Smooth muscle cell (in vitro differentiated cells): ENCODE measurements around the gene ZDHHC11. TPM values are rescaled to one million over a fixed set of nuclear protein-coding genes. Genes with fewer than 3 reads are reported as not detected.

Experiments used
- DNase-seq: peaks from one replicate; lab custom pipeline; 2025; ENCODE audit not compliant: unreplicated experiment; lab: John Stamatoyannopoulos, UW
- H2AFZ ChIP-seq: fragments of 200-600 bp; sonication (generic); 2 replicates; pipeline ENCODE4 v1.6.0; 2016; ENCODE audit warnings: antibody characterized with exemption, low read depth, mild to moderate bottlenecking
- H3F3A ChIP-seq: fragments of 200-600 bp; sonication (generic); 2 replicates; pipeline ENCODE4 v1.6.0; 2017; ENCODE audit warnings: antibody characterized with exemption, low read depth
- H3K27ac ChIP-seq: fragments of 200-600 bp; sonication (generic); 2 replicates; pipeline ENCODE4 v1.5.1; 2016; ENCODE audit warnings: low read depth, mild to moderate bottlenecking
- H3K27me3 ChIP-seq: fragments of 200-600 bp; sonication (generic); 2 replicates; pipeline ENCODE4 v1.6.1; 2016; ENCODE audit warnings: low read depth, mild to moderate bottlenecking
- H3K36me3 ChIP-seq: fragments of 200-600 bp; sonication (generic); 2 replicates; pipeline ENCODE4 v1.5.1; 2016; ENCODE audit warnings: low read depth
- H3K4me1 ChIP-seq: fragments of 200-600 bp; sonication (generic); 2 replicates; pipeline ENCODE4 v1.5.1; 2016; ENCODE audit warnings: low read depth
- H3K4me2 ChIP-seq: fragments of 200-600 bp; sonication (generic); 2 replicates; pipeline ENCODE4 v1.6.0; 2016; ENCODE audit warnings: mild to moderate bottlenecking
- H3K4me3 ChIP-seq: fragments of 200-600 bp; sonication (generic); 2 replicates; pipeline ENCODE4 v1.5.1; 2016; ENCODE audit warnings: mild to moderate bottlenecking
- H3K79me2 ChIP-seq: fragments of 200-600 bp; sonication (generic); 2 replicates; pipeline ENCODE4 v1.6.0; 2016; ENCODE audit warnings: low read depth, mild to moderate bottlenecking
- H3K9ac ChIP-seq: fragments of 200-600 bp; sonication (generic); 2 replicates; pipeline ENCODE4 v1.6.0; 2016; ENCODE audit warnings: low read depth
- H3K9me3 ChIP-seq: fragments of 200-600 bp; sonication (generic); replicated peaks from 2 replicates; pipeline ENCODE4 v1.5.1; 2016; ENCODE audit warnings: low read depth
- H4K20me1 ChIP-seq: fragments of 200-600 bp; sonication (generic); 2 replicates; pipeline ENCODE4 v1.6.0; 2016; ENCODE audit warnings: low read depth
- WGBS: methylation state at CpG from one replicate; pipeline ENCODE4 v1.1.7; 2016; ENCODE audit warnings: low lambda C conversion rate; 5-methylcytosine and 5-hydroxymethylcytosine counted together
- polyA plus RNA-seq: library from polyadenylated mRNA; unstranded; fragments of >200 nt; fragmentation: Nextera tagmentation; extraction: Ambion mirVana; gene quantifications from 2 replicates; pipeline ENCODE4 v1.2.1, GENCODE V29; 2016
- total RNA-seq: library from RNA; depleted of rRNA; stranded (reverse); fragments of >200 nt; gene quantifications from 2 replicates; pipeline ENCODE4 v1.2.3, GENCODE V29; 2014
- TF ChIP-seq, protein P1 (sequence below): fragments of 200-600 bp; sonication (generic); IDR thresholded peaks from 2 replicates; pipeline ENCODE4 v1.5.1; 2017; ENCODE audit warnings: borderline replicate concordance, mild to moderate bottlenecking, antibody characterized with exemption; ENCODE audit not compliant: insufficient read depth, poor library complexity, severe bottlenecking

ZDHHC11 gene
- total and polyA plus RNA-seq, 2 experiments from 2014 or later = 1.7 to 4.8 TPM

DNA sequence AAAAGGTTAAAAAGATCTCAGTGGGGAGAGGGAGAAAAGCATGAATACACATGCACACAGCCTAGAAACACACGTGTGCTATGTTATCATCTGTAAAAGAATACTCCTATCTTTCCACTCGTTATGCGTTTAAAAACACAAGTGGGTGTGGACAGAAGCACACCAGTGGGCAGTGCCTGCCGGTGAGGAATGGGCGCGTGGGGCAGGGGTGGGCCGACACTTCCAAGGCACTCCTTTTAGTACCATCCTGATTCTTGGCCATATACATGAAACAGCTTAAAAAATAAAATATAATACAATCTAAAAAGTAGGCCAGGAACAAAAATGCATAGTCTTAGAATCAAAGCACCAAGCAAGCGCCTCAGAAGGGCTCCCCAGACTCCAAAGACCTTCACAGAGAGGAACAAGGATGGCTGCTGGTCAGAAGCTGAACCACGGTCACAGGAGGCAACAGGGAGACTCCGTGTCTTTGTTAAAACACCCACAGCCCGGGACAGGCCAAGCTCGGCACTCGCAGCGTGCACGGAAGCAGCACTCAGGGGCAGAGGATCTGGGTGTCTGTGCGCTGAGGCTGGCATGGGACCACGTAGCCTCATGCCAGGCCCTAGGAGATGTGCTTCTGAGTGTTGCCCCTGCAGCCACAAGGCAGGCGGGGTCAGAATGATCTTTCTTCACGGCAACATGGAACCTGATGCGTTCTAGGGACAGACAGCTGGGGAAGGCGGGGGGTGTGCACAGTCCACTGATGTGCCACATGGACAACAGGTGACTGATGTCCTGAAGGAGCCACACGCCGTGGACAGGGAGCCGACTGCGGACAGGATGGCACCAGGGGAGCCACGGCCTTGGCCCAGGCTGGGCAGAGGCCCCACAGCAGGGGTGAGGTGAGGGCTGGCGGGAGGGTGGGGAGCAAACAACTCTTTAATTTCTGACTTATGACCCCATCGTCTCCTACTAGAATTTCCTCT, 25.9 kb upstream of the ZDHHC11 start:
- 96% methylated on average over 28 of the region's 28 CpGs for WGBS

DNA sequence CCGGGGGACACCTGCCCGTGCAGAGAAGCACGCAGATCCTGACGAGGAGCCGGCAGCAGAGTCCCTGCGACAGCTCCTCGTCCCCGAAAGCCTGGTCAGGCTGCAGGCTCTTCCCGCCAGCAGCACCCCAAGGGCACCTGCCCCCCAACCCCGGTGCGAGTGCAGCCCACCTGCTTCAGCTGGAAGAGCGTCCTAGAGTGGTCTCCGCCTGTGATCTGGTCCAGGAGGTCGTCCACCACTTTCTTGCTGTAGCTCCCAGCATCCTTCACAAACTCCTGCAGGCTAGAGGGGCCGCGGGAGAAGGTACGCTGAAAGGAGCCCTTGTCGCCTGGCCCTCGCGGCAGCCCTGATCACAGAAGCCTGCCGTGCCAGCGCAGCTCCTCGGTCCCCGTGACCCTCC, 25.1 kb upstream of the ZDHHC11 start:
- DNase-seq = no peak
- H3K4me1 ChIP-seq = no peaks in the 10 kb centered on the region
- H3K27me3 ChIP-seq = no peaks in the 10 kb centered on the region
- H3K4me2 ChIP-seq = no peak overlapping the region
- no peak overlapping the region for H3K9ac ChIP-seq
- H3K27ac ChIP-seq = no peak overlapping the region
- no peak overlapping the region for H3K4me3 ChIP-seq
- 98% methylated on average over 24 of the region's 24 CpGs for WGBS
- H3K79me2 ChIP-seq = no peaks in the 10 kb centered on the region
- no peak overlapping the region for H2AFZ ChIP-seq
- peaks cover 19% of the 10 kb centered on the region for H4K20me1 ChIP-seq
- H3K9me3 ChIP-seq = no peaks in the 10 kb centered on the region
- H3F3A ChIP-seq = no peaks in the 10 kb centered on the region
- H3K36me3 ChIP-seq = peaks cover 3% of the 10 kb centered on the region
- TF ChIP-seq, protein P1, sequence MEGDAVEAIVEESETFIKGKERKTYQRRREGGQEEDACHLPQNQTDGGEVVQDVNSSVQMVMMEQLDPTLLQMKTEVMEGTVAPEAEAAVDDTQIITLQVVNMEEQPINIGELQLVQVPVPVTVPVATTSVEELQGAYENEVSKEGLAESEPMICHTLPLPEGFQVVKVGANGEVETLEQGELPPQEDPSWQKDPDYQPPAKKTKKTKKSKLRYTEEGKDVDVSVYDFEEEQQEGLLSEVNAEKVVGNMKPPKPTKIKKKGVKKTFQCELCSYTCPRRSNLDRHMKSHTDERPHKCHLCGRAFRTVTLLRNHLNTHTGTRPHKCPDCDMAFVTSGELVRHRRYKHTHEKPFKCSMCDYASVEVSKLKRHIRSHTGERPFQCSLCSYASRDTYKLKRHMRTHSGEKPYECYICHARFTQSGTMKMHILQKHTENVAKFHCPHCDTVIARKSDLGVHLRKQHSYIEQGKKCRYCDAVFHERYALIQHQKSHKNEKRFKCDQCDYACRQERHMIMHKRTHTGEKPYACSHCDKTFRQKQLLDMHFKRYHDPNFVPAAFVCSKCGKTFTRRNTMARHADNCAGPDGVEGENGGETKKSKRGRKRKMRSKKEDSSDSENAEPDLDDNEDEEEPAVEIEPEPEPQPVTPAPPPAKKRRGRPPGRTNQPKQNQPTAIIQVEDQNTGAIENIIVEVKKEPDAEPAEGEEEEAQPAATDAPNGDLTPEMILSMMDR = no peak

More for the DNA sequence above, 25.9 kb upstream of the ZDHHC11 start:
- TF ChIP-seq, protein P1 = no peak
- no peaks in the 10 kb centered on the region for H3K27me3 ChIP-seq
- no peaks in the 10 kb centered on the region for H3F3A ChIP-seq
- H3K4me2 ChIP-seq = no peak overlapping the region
- H3K79me2 ChIP-seq = peaks cover 7% of the 10 kb centered on the region
- no peaks in the 10 kb centered on the region for H3K9me3 ChIP-seq
- no peaks in the 10 kb centered on the region for H3K36me3 ChIP-seq
- DNase-seq = no peak
- H3K4me1 ChIP-seq = no peaks in the 10 kb centered on the region
- H3K4me3 ChIP-seq = no peak overlapping the region
- H4K20me1 ChIP-seq = peaks cover 27% of the 10 kb centered on the region
- H2AFZ ChIP-seq = no peak overlapping the region
- no peak overlapping the region for H3K27ac ChIP-seq
- H3K9ac ChIP-seq = no peak overlapping the region

DNA sequence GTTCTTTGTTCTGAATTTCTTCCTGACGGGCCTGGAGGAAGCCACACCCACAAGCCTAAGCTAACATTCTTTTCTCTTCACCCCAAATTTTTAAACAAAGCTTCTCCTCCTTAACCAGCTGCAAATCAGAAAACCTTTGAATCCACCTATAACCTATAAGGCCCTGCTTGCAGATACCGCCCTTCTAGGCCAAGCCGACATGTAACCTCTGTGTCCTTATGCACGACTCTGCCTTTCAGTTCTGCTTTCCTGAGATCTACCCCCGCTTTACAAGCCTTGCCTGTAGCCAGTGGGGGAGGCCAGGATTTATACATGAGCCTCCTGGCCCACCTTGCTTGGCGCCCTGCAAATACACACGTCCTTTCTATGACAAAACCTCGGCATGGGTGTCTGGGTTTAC, 22.5 kb upstream of the ZDHHC11 start:
- Histone ChIP-seq H3K4me1 (no peaks in the 10 kb centered on the region), H3K79me2 (no peaks in the 10 kb centered on the region)

More for the DNA sequence above, 22.5 kb upstream of the ZDHHC11 start:
- Histone ChIP-seq H3K27ac (no peak overlapping the region), H2AFZ (no peak overlapping the region), H3F3A (no peaks in the 10 kb centered on the region), H3K4me2 (no peak overlapping the region), H3K9ac (no peak overlapping the region), H3K4me3 (no peak overlapping the region), H3K27me3 (no peaks in the 10 kb centered on the region), H4K20me1 (peaks cover 16% of the 10 kb centered on the region), H3K36me3 (peaks cover 7% of the 10 kb centered on the region), H3K9me3 (no peaks in the 10 kb centered on the region)
- WGBS = 98% methylated on average over 8 of the region's 8 CpGs
- TF ChIP-seq, protein P1 = no peak
- DNase-seq = no peak
